IMR-90 (cell line): ENCODE measurements around the gene ERC2. TPM values are rescaled to one million over a fixed set of nuclear protein-coding genes. Genes with fewer than 3 reads are reported as not detected.

Experiments used
- ATAC-seq: fragments of 200-7000 bp; cut with Tn5 transposase; 2 replicates; pipeline ENCODE4 v1.9.1; 2020; ENCODE audit warnings: low read depth, mild to moderate bottlenecking, moderate library complexity
- BruUV-seq: library from RNA; stranded (reverse); fragments of 400-500 nt; replicated peaks from 2 replicates; lab custom pipeline; 2021; lab: Mats Ljungman, UMichigan
- CTCF ChIA-PET: fragments of 300-600 bp; formaldehyde crosslinking; extraction: SDS; loops from one replicate; lab custom pipeline; 2021; ENCODE audit warnings: antibody characterized with exemption; lab: Yijun Ruan, JAX
- POLR2A ChIA-PET: fragments of 300-600 bp; sonication (Branson Sonifier 250); formaldehyde crosslinking; loops from one replicate; lab custom pipeline; 2022; ENCODE audit warnings: antibody characterized with exemption; ENCODE audit not compliant: unreplicated experiment; lab: Charles Lee
- DNase-seq: peaks from one replicate; pipeline ENCODE4 v3.0.0; 2013
- H2AFZ ChIP-seq: replicated peaks from 2 replicates; pipeline ENCODE3; 2013; ENCODE audit warnings: low read length, mild to moderate bottlenecking; ENCODE audit not compliant: poor library complexity
- H2AK5ac ChIP-seq: 2 replicates; pipeline ENCODE4 v1.6.1; 2013; ENCODE audit warnings: low read depth, low read length, inconsistent platforms
- H2AK9ac ChIP-seq: replicated peaks from 2 replicates; pipeline ENCODE3; 2013; ENCODE audit warnings: mild to moderate bottlenecking, low read depth, low read length, moderate library complexity; ENCODE audit not compliant: poor library complexity
- H2BK120ac ChIP-seq: 2 replicates; pipeline ENCODE4 v1.6.1; 2013; ENCODE audit warnings: low read depth, low read length, inconsistent platforms
- H2BK15ac ChIP-seq: 3 replicates; pipeline ENCODE4 v1.6.1; 2013; ENCODE audit warnings: low read depth, low read length, inconsistent platforms
- H2BK20ac ChIP-seq: 2 replicates; pipeline ENCODE4 v1.6.1; 2013; ENCODE audit warnings: low read depth, mild to moderate bottlenecking, inconsistent platforms, low read length, moderate library complexity
- H2BK5ac ChIP-seq: 2 replicates; pipeline ENCODE4 v1.6.1; 2013; ENCODE audit warnings: mild to moderate bottlenecking, low read depth, low read length, inconsistent platforms; ENCODE audit not compliant: poor library complexity, severe bottlenecking
- H3K14ac ChIP-seq: replicated peaks from 2 replicates; pipeline ENCODE4 v1.6.1; 2013; ENCODE audit warnings: low read depth, low read length, inconsistent platforms
- H3K18ac ChIP-seq: 2 replicates; pipeline ENCODE4 v1.6.1; 2013; ENCODE audit warnings: low read depth, low read length, control low read depth
- H3K23ac ChIP-seq: 2 replicates; pipeline ENCODE4 v1.6.1; 2013; ENCODE audit warnings: low read depth, low read length, inconsistent platforms
- H3K27ac ChIP-seq: 2 replicates; pipeline ENCODE4 v1.5.1; 2013; ENCODE audit warnings: mild to moderate bottlenecking, control low read depth, low read length; ENCODE audit not compliant: insufficient read depth
- H3K27me3 ChIP-seq: 2 replicates; pipeline ENCODE4 v1.6.1; 2013; ENCODE audit warnings: low read length; ENCODE audit not compliant: control insufficient read depth, insufficient read depth
- H3K36me3 ChIP-seq: 2 replicates; pipeline ENCODE4 v1.6.1; 2013; ENCODE audit warnings: low read length, mixed read lengths; ENCODE audit not compliant: control insufficient read depth, insufficient read depth
- H3K4ac ChIP-seq: 2 replicates; pipeline ENCODE4 v1.6.1; 2013; ENCODE audit warnings: low read depth, low read length, inconsistent platforms
- H3K4me1 ChIP-seq: 2 replicates; pipeline ENCODE4 v1.6.1; 2013; ENCODE audit warnings: low read length, mixed read lengths; ENCODE audit not compliant: control insufficient read depth, insufficient read depth
- H3K4me2 ChIP-seq: 2 replicates; pipeline ENCODE4 v1.6.1; 2013; ENCODE audit warnings: low read depth, mild to moderate bottlenecking, control low read depth, low read length, moderate library complexity
- H3K4me3 ChIP-seq: 2 replicates; pipeline ENCODE4 v1.5.1; 2013; ENCODE audit warnings: low read depth, mild to moderate bottlenecking, control low read depth, low read length, moderate library complexity; ENCODE audit not compliant: insufficient read depth
- H3K56ac ChIP-seq: 2 replicates; pipeline ENCODE4 v1.6.1; 2013; ENCODE audit warnings: low read length, inconsistent platforms; ENCODE audit not compliant: insufficient read depth; ENCODE audit errors: extremely low read depth
- H3K79me1 ChIP-seq, 2 experiments: 2 replicates each; pipeline ENCODE4 v1.6.1; 2013; ENCODE audit warnings: low read length in 2 of 2, inconsistent platforms in 1 of 2, low read depth in 1 of 2
- H3K9ac ChIP-seq: 2 replicates; pipeline ENCODE4 v1.6.1; 2013; ENCODE audit warnings: low read depth, low read length, control low read depth
- H3K9me1 ChIP-seq: 2 replicates; pipeline ENCODE4 v1.6.1; 2013; ENCODE audit warnings: low read length, inconsistent platforms; ENCODE audit not compliant: insufficient read depth
- H3K9me3 ChIP-seq: 2 replicates; pipeline ENCODE4 v1.6.1; 2013; ENCODE audit warnings: low read length; ENCODE audit not compliant: control insufficient read depth, insufficient read depth
- H4K20me1 ChIP-seq: 2 replicates; pipeline ENCODE4 v1.6.1; 2013; ENCODE audit warnings: low read length, inconsistent platforms; ENCODE audit not compliant: insufficient read depth
- H4K5ac ChIP-seq: 2 replicates; pipeline ENCODE4 v1.6.1; 2013; ENCODE audit warnings: mild to moderate bottlenecking, low read depth, low read length, control low read depth
- H4K8ac ChIP-seq, 2 experiments: 2 replicates each; pipeline ENCODE4 v1.6.1; 2013; ENCODE audit warnings: low read depth in 2 of 2, low read length in 2 of 2, control low read depth in 1 of 2, inconsistent platforms in 1 of 2
- H4K91ac ChIP-seq: 2 replicates; pipeline ENCODE4 v1.6.1; 2013; ENCODE audit warnings: low read depth, low read length, inconsistent platforms; ENCODE audit not compliant: insufficient read depth
- BHLHE40 ChIP-seq: fragments of 150-350 bp; IDR thresholded peaks from 2 replicates; pipeline ENCODE4 v1.6.1; 2016; ENCODE audit warnings: mild to moderate bottlenecking, low read depth, low read length
- CEBPB ChIP-seq: IDR thresholded peaks from 2 replicates; pipeline ENCODE4 v1.6.1; 2012; ENCODE audit warnings: low read depth, low read length, improper control_type of control experiment
- CHD1 ChIP-seq: IDR thresholded peaks from 2 replicates; pipeline ENCODE4 v1.6.1; 2012; ENCODE audit warnings: low read depth, low read length, improper control_type of control experiment
- CTCF ChIP-seq: conservative IDR thresholded peaks from 2 replicates; pipeline ENCODE4 v1.5.1; 2012; ENCODE audit warnings: mild to moderate bottlenecking, low read depth, low read length, improper control_type of control experiment
- ELK1 ChIP-seq: fragments of 150-350 bp; IDR thresholded peaks from 2 replicates; pipeline ENCODE4 v1.6.1; 2016; ENCODE audit warnings: low read depth, mild to moderate bottlenecking, low read length, moderate library complexity, borderline replicate concordance
- FOS ChIP-seq: fragments of 150-350 bp; IDR thresholded peaks from 2 replicates; pipeline ENCODE4 v1.6.1; 2016; ENCODE audit warnings: low read depth, low read length
- MAFK ChIP-seq: IDR thresholded peaks from 2 replicates; pipeline ENCODE4 v1.6.1; 2012; ENCODE audit warnings: low read depth, low read length, improper control_type of control experiment
- MAZ ChIP-seq: IDR thresholded peaks from 2 replicates; pipeline ENCODE4 v1.6.1; 2012; ENCODE audit warnings: low read depth, mild to moderate bottlenecking, low read length, improper control_type of control experiment, moderate library complexity, borderline replicate concordance
- MXI1 ChIP-seq: IDR thresholded peaks from 2 replicates; pipeline ENCODE4 v1.6.1; 2012; ENCODE audit warnings: low read depth, mild to moderate bottlenecking, low read length, moderate library complexity, borderline replicate concordance
- NFE2L2 ChIP-seq: fragments of 150-350 bp; IDR thresholded peaks from 2 replicates; pipeline ENCODE4 v1.6.1; 2016; ENCODE audit warnings: low read depth, mild to moderate bottlenecking, low read length
- POLR2A ChIP-seq: IDR thresholded peaks from 2 replicates; pipeline ENCODE4 v1.6.1; 2012; ENCODE audit warnings: mild to moderate bottlenecking, low read depth, low read length
- RAD21 ChIP-seq: IDR thresholded peaks from 2 replicates; pipeline ENCODE4 v1.6.1; 2012; ENCODE audit warnings: low read length, improper control_type of control experiment
- RCOR1 ChIP-seq: IDR thresholded peaks from 2 replicates; pipeline ENCODE4 v1.6.1; 2012; ENCODE audit warnings: mild to moderate bottlenecking, low read length, improper control_type of control experiment; ENCODE audit not compliant: insufficient replicate concordance
- RFX5 ChIP-seq: IDR thresholded peaks from 2 replicates; pipeline ENCODE4 v1.8.0; 2012; ENCODE audit warnings: low read depth, mild to moderate bottlenecking, low read length, moderate library complexity
- SMC3 ChIP-seq: fragments of 150-350 bp; IDR thresholded peaks from 2 replicates; pipeline ENCODE4 v1.6.1; 2016; ENCODE audit warnings: low read depth, mild to moderate bottlenecking, antibody characterized with exemption, low read length, moderate library complexity
- USF2 ChIP-seq: fragments of 150-350 bp; IDR thresholded peaks from 2 replicates; pipeline ENCODE4 v1.6.1; 2017; ENCODE audit warnings: mild to moderate bottlenecking, antibody characterized with exemption, low read length, low read depth
- WGBS, 2 experiments: methylation state at CpG; one replicate each; pipeline versions ENCODE4 v1.1.5 to v1.1.7; 2013; ENCODE audit warnings: missing lambda C conversion rate in 2 of 2; ENCODE audit not compliant: insufficient read length in 1 of 2; ENCODE audit errors: extremely low coverage in 2 of 2; 5-methylcytosine and 5-hydroxymethylcytosine counted together
- dilution Hi-C: fragments of 300-500 bp; cut with HindIII; formaldehyde crosslinking; loops from one replicate; pipeline ENCODE4 v1.14.3; 2018; ENCODE audit warnings: low sequenced_read_pairs; ENCODE audit not compliant: unreplicated experiment
- in situ Hi-C: fragments of 300-500 bp; cut with MboI; formaldehyde crosslinking; loops from 3 replicates; pipeline ENCODE4 v1.14.3; 2019; ENCODE audit warnings: low sequenced_read_pairs, inconsistent platforms, mixed read lengths
- intact Hi-C: fragments of 100-400 bp; cut with micrococcal nuclease; formaldehyde crosslinking; loops from 2 replicates; pipeline ENCODE4 v1.10.0; 2022
- polyA plus RNA-seq, 3 experiments: library from polyadenylated mRNA; depleted of rRNA; stranded (reverse); fragments of >200 nt; gene quantifications; 2 replicates each; pipeline ENCODE4 v1.2.3, GENCODE V29; 2012; ENCODE audit warnings: low replicate concordance in 1 of 3
- total RNA-seq: library from RNA; depleted of rRNA; stranded (reverse); fragments of >200 nt; gene quantifications from 2 replicates; pipeline ENCODE4 v1.2.3, GENCODE V29; 2012

Gene ERC2
- total and polyA plus RNA-seq, 2 of the 4 experiments (the other 2 are of a cell fraction): 0.17 to 0.18 TPM

GRCh38 chr3:56456117-56456516, 12.2 kb downstream of the ERC2 start:
- dilution Hi-C loops: no loop called here
- Histone ChIP-seq H2BK15ac (no peak overlapping the region), H3K4me1 (no peaks in the 10 kb centered on the region), H3K79me1 (no peaks in the 10 kb centered on the region), H3K14ac (no peak overlapping the region), H4K91ac (no peak overlapping the region), H3K18ac (no peak overlapping the region), H4K5ac (no peak overlapping the region), H2BK20ac (no peak overlapping the region), H3K36me3 (no peaks in the 10 kb centered on the region), H3K9me3 (no peaks in the 10 kb centered on the region), H3K27me3 (no peaks in the 10 kb centered on the region), H4K8ac (no peak overlapping the region), H2AK5ac (no peak overlapping the region), H2AFZ (no peak overlapping the region), H3K4ac (no peak overlapping the region), H3K4me2 (no peak overlapping the region), H4K20me1 (no peaks in the 10 kb centered on the region), H2BK120ac (no peak overlapping the region), H3K4me3 (no peak overlapping the region), H2AK9ac (no peak overlapping the region), H3K56ac (no peak overlapping the region), H3K23ac (no peak overlapping the region), H3K9me1 (no peaks in the 10 kb centered on the region), H3K9ac (no peak overlapping the region), H2BK5ac (no peak overlapping the region), H3K27ac (no peak overlapping the region)
- intact Hi-C loops: no loop called here
- BruUV-seq: no TSS peak
- DNase-seq (no peak), ATAC-seq (no peak)
- in situ Hi-C loops: no loop called here
- POLR2A ChIA-PET: no interaction called here
- no CpG with 5 or more reads among the region's 1 CpG for WGBS, 2 experiments
- CTCF ChIA-PET: no interaction called here
- TF ChIP-seq RAD21 (no peak), ELK1 (no peak), MAFK (no peak), NFE2L2 (no peak), CEBPB (no peak), RFX5 (no peak), USF2 (no peak), RCOR1 (no peak), SMC3 (no peak), CHD1 (no peak), POLR2A (no peak), MXI1 (no peak), BHLHE40 (no peak), CTCF (no peak), MAZ (no peak), FOS (no peak)
